Measurements from ENCODE around the gene SLC22A25. TPM values are rescaled to one million over a fixed set of nuclear protein-coding genes. Genes with fewer than 3 reads are reported as not detected.

Gene SLC22A25
- total and polyA plus RNA-seq, 9 of the 15 experiments (the other 6 are each of a cell fraction or from before 2014, with no cell fraction given) = not detected

GRCh38 chr11:63290285-63290684, 46.9 kb upstream of the SLC22A25 start (continued):
- TF ChIP-seq ZNF780A (CRISPR knock-in tag; IDR thresholded peaks at IDR 0.05) (no peak), TGIF2 (CRISPR knock-in tag; IDR thresholded peaks at IDR 0.05) (no peak)

GRCh38 chr11:63289658-63290057, 46.3 kb upstream of the SLC22A25 start:
- H4K20me1 ChIP-seq (replicated peaks; ENCODE audit: control insufficient read depth, insufficient read depth, low read length) = no peaks in the 10 kb centered on the region
- no TSS peak for BruUV-seq (replicated peaks)
- ChIA-PET CTCF (ENCODE audit: low intra/inter-chr PET ratio) (no interaction called here), POLR2A (no interaction called here)
- TF ChIP-seq RREB1 (CRISPR knock-in tag; IDR thresholded peaks at IDR 0.05) = no peak
- no peak for TF ChIP-seq SUPT5H (IDR thresholded peaks at IDR 0.05)
- no peak for TF ChIP-seq SNAPC5 (CRISPR knock-in tag; IDR thresholded peaks at IDR 0.05)
- TF ChIP-seq POLR3G (IDR thresholded peaks at IDR 0.05; ENCODE audit: extremely low read depth, insufficient read length, insufficient replicate concordance) = no peak
- no peak for TF ChIP-seq ILF3 (IDR thresholded peaks at IDR 0.05; ENCODE audit: borderline replicate concordance)
- no peak overlapping the region for H3K4me2 ChIP-seq (ENCODE audit: insufficient read depth, low read length)
- no peaks in the 10 kb centered on the region for H3K27me3 ChIP-seq (ENCODE audit: control insufficient read depth in 2 of 2, insufficient read depth in 2 of 2, low read length in 2 of 2)
- H3K4me3 ChIP-seq = no peak overlapping the region
- H3K79me2 ChIP-seq (ENCODE audit: control insufficient read depth, insufficient read depth, low read length) = no peaks in the 10 kb centered on the region
- FAIRE-seq (no peak), ATAC-seq (no peak), DNase-seq (ENCODE audit: extremely low read depth in 1 of 4, low spot score in 3 of 4) (no peak)
- intact Hi-C loops (cut with micrococcal nuclease) = no loop called here
- no peaks in the 10 kb centered on the region for H3K36me3 ChIP-seq (ENCODE audit: control insufficient read depth, insufficient read depth, low read length)
- no peak overlapping the region for H2AFZ ChIP-seq (ENCODE audit: low read depth, low read length)
- no peaks in the 10 kb centered on the region for H3K4me1 ChIP-seq (replicated peaks in 1 of 2; ENCODE audit: control insufficient read depth in 2 of 2, insufficient read depth in 2 of 2, low read length in 2 of 2)
- in situ Hi-C loops (cut with MboI) = no loop called here
- H3K9me3 ChIP-seq (replicated peaks; ENCODE audit: control insufficient read depth, insufficient read depth, low read depth, low read length) = no peaks in the 10 kb centered on the region
- WGBS (ENCODE audit: insufficient coverage, low coverage, missing lambda C conversion rate) = under 1% methylated on average over 5 of the region's 5 CpGs
- H3K9me1 ChIP-seq (ENCODE audit: control insufficient read depth, insufficient read depth, low read length) = no peaks in the 10 kb centered on the region
- H3K9ac ChIP-seq (ENCODE audit: insufficient read depth in 1 of 2, low read depth in 2 of 2, low read length in 2 of 2) = no peak overlapping the region
- H3K27ac ChIP-seq (ENCODE audit: extremely low read depth, low read depth, low read length) = no peak overlapping the region

All from K562 (cell line).